ENCODE measurements around the gene HS6ST3.

GRCh38 chr13:96804174-96804573 lies 714.3 kb downstream of the HS6ST3 start:
- TF ChIP-seq BHLHE40 (IDR thresholded peaks at IDR 0.05; ENCODE audit: borderline replicate concordance) (no peak), ZNF384 (IDR thresholded peaks at IDR 0.05) (no peak), TARDBP (IDR thresholded peaks at IDR 0.05) (no peak)

Measured in HEK293T (cell line).